Kidney tubule cell (primary cell): ENCODE measurements around the gene GRB10.
"Not testable (repeated sequence)": the region's sequence is repeated elsewhere in the genome, so short reads cannot be mapped to it uniquely, and the experiment has no call there.

Source experiments
- DNase-seq: peaks from one replicate; pipeline ENCODE4 v3.0.0-alpha.2; 2018; ENCODE audit warnings: low spot score

Gene GRB10

GRCh38 chr7:50743016-50743415 lies 39.7 kb downstream of the GRB10 start:
- no peak for DNase-seq

DNA sequence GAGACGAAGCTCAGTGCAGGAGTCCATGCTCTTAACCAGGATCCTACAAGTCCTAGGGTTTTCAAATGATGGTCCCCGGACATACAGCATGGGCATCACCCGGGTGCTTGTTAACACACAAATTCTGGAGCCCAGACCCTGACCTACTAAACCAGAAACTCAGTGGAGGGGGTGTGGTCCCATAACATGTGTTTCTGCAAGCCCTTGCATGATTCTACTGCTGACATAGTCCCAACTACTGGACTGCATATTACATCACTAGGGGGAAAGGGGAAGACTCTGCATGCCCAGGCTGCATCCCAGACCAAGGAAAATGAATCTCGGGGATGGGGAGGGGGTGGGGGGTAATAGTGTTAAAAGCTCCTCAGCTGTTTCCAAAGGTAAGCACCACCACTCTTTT lies 40.3 kb downstream of the GRB10 start:
- no peak for DNase-seq

- DNase-seq = peak; percentile 83
These were observed 42.8 kb downstream of the GRB10 start for GRCh38 chr7:50739744-50740435.

DNA sequence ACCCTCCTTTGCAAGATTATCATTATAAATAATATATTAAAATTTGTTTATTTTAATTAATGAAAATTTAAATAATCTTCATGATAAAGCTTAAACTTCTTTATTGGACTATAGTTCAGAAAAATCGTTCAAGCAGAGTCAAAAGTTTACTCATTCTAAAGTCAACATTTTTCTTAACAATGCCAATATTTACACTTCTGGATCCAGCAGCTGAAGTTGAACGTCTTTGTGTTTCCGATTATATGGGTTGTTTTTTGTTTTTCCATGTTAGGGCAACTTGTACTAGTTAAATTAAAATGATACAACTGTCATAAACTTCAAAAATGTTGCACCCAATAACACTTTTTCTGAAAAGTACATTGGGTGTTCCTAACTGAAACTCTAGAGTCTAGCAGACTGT lies 43.8 kb downstream of the GRB10 start:
- DNase-seq = no peak

DNA sequence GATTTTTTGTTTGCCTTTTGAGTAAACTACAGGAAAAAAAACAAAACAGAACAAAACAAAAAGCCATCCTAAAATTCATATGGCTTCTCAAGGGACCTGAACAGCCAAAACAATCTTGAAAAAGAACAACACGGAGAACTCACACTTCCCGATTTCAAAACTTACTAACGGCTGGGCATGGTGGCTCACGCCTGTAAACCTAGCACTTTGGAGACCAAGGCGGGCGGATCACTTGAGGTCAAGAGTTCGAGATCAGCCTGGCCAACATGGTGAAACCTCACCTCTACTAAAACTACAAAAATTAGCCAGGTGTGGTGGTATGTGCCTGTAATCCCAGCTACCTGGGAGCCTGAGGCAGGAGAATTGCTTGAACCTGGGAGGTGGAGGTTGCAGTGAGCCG lies 46.9 kb downstream of the GRB10 start:
- DNase-seq = not testable (repeated sequence)

DNA sequence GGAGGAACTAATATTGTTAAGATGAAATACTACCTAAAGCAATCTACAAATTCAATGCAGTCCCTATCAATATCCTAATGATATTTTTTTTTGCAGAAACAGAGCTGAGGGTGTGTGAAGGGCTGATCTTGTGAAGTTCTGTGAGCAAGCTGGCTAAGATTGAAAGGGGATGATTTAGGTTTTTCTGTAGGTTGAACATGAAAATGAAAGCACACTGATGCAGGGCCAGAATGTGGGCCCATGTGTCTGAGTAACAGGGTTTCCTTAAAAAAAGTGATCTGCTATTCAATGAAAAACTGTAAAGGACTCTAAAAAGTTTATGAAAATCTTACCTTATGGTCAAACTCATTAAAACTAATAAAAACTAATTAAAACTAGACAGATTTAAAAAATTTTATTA lies 47.4 kb downstream of the GRB10 start:
- DNase-seq = no peak

- DNase-seq = no peak
These were observed 48.5 kb downstream of the GRB10 start for GRCh38 chr7:50734246-50734645.

DNA sequence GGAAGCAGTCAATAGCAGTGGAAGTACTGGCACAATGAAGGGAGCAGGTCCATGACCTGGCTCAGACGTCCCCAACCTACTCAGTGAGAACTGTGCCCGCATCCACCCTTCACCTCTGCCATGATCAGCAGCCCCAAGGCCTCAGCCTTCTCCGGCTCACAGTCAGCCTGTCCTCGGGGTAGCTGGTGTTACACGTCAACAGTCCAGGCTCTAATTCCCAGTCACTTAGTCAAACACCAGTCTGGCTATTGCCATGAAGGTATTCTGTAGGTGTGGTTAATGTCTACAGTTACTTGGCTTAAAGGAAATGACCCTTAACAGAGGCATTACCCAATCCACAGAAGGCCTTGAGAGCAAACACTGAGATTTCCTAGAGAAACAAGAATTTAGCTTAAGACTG lies 49.1 kb downstream of the GRB10 start:
- DNase-seq = peak; percentile 96

DNA sequence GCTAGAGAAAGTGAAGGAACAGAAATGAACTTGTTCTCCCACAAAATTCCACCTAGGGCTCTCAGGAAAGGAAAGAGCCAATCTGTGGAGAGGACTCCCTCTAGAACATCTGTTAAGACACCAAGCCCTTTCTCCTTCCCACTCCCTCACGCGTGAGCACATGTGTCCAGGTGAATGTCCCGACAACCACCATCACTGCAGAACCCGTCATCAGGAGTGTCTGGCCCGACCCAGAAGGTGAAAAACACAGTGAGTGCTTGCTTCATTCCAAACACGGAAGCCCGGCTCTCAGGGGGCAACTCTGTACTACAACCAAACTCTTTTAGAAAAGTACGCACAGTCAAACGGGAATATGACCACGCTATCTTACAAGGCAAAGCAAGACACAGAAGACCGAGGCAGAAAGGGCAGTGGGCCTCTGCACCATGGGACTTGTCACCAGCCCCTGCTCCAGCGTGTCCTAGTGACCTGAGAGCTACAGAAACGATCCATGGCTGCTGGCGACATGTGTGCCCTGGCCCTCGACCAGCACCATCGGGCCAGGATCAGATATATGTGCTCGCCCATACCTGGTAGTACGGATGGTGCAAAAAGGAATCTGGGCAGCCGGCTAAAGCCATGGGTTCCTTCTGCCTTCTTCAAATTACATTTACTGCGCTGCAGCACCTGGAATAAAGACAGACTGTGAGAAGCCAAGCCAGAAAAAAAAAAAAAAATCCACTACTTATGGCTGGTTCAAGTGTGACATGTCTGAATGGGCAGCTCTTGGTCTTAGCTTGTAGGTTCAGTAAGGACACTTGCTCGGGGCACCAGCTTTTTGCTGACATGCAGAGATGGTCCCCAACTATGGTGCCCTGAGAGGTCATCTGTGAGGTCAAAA lies 50.8 kb downstream of the GRB10 start:
- DNase-seq = no peak

GRCh38 chr7:50730446-50731400 lies 52.0 kb downstream of the GRB10 start:
- DNase-seq = peak; percentile 39

DNA sequence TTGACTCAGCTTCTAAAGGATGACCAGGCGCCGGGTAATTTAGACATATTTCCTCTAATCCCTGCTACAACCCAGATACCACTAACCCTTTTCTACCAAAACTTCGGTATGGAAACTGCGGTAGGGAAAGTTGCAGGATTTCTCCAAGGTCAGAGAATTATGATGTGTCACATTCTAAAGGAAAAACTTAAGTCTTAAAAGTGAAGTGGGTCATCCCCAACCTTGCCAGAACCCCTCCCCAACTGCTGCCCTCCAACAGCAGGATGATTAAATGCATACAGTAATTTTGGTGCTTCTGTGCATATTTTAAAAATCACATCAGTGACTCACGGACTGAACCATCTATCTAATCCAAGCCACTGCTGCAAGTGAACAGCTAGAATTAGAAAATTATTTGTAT lies 52.7 kb downstream of the GRB10 start:
- no peak for DNase-seq

- DNase-seq = no peak
These were observed 54.5 kb downstream of the GRB10 start for GRCh38 chr7:50728184-50728583.

- no peak for DNase-seq
These were observed 55.0 kb downstream of the GRB10 start for GRCh38 chr7:50727711-50728110.

- DNase-seq = no peak
These were observed 55.6 kb downstream of the GRB10 start for GRCh38 chr7:50727072-50727471.

GRCh38 chr7:50725774-50726173 lies 56.9 kb downstream of the GRB10 start:
- DNase-seq = no peak

GRCh38 chr7:50724526-50725520 lies 57.9 kb downstream of the GRB10 start:
- DNase-seq = no peak

- no peak for DNase-seq
These were observed 58.8 kb downstream of the GRB10 start for GRCh38 chr7:50723888-50724287.

- DNase-seq = no peak
These were observed 59.5 kb downstream of the GRB10 start for GRCh38 chr7:50723173-50723572.

DNA sequence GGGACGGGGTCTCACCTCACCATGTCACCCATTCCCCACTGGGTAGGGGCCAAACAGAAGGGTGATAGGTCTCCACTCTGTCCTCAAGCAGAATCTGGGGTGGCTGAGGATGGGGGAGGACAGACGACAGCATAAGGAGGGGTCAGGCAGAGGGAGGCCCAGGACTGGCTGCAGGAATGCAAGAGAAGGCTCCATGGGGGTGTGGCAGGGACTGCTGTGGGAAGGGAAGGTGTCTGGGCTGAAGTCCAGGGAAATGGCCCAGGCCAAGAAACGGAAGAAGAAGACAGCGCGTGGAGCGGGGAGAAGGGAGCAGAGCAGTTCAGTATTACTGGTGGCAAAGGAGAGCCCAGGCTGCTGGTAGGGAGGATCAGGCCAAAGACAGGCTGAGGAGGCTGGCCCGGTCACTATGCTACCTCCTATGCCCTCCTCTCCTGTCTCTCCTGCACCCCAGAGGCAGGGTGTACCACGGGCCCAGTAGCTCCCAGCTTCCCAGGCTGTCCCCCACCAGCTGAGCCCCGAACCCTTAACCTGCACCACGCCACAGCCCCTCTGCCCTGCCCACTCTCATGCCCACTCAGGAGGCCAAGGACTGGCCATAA lies 60.9 kb downstream of the GRB10 start:
- peak; percentile 16 for DNase-seq

- DNase-seq = peak; percentile 62
These were observed 61.5 kb downstream of the GRB10 start for GRCh38 chr7:50721160-50721559.

DNA sequence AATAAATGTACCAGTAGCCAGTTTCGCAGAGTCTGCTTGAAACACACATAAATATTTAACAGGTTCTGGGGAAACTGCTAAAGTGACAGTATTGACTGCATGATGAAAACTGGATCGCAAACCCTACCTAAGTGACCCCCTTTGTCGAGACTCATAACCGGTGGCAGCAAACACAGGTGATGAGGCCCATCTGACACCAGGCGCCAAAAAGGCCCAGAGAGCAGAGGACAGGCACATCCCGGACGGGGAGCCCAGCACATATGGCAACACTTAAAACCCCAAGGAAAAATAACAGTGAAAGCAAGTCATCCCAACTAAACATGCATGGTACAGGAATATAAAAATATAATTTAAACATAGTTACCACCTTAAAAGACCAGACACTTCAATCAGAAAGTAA lies 62.4 kb downstream of the GRB10 start:
- DNase-seq = no peak
